A549 (cell line): ENCODE data around the gene ZNF10. TPM values are rescaled to one million over a fixed set of nuclear protein-coding genes. Genes with fewer than 3 reads are reported as not detected.

Experiments
- ATAC-seq, 2 experiments: fragments of 200-7000 bp in 1 of 2; fragments of >200 bp in 1 of 2; cut with Nextera tagmentation in 1 of 2; cut with Tn5 transposase in 1 of 2; 3 replicates each; pipeline versions ENCODE4 v1.8.0 to v1.9.1; 2018 to 2020; ENCODE audit warnings: mild to moderate bottlenecking in 1 of 2, moderate library complexity in 1 of 2
- CTCF ChIA-PET: fragments of 300-600 bp; sonication (Branson Sonifier 250); formaldehyde crosslinking; extraction: SDS; loops from one replicate; lab custom pipeline; 2021; ENCODE audit warnings: antibody characterized with exemption, inconsistent platforms; lab: Yijun Ruan, JAX
- POLR2A ChIA-PET: fragments of 350-600 bp; formaldehyde crosslinking; extraction: SDS; loops from one replicate; lab custom pipeline; 2021; ENCODE audit warnings: antibody characterized with exemption, inconsistent platforms; lab: Yijun Ruan, JAX
- DNase-seq, 2 experiments: peaks; one replicate each; pipeline versions ENCODE4 v3.0.0 to v3.0.0-alpha.2; 2011 to 2016; ENCODE audit warnings: low read depth in 1 of 2, low spot score in 1 of 2
- FAIRE-seq: peaks from 2 replicates; lab custom pipeline; 2011; peaks lifted over from hg19 to GRCh38; lab: Jason Lieb, UNC
- H3K27ac ChIP-seq, 2 experiments: fragments of >200 bp; sonication (Bioruptor Twin); formaldehyde crosslinking; 3 replicates each; pipeline ENCODE4 v1.5.1; 2016 to 2017
- H3K4me1 ChIP-seq: fragments of >200 bp; sonication (Bioruptor Twin); formaldehyde crosslinking; 3 replicates; pipeline ENCODE4 v1.6.1; 2016
- H3K4me2 ChIP-seq: fragments of >200 bp; sonication (Bioruptor Twin); formaldehyde crosslinking; 3 replicates; pipeline ENCODE4 v1.6.1; 2016
- H3K4me3 ChIP-seq: fragments of >200 bp; sonication (Bioruptor Twin); formaldehyde crosslinking; 3 replicates; pipeline ENCODE4 v1.5.1; 2016
- H3K9me3 ChIP-seq: fragments of >200 bp; sonication (Bioruptor Twin); formaldehyde crosslinking; 3 replicates; pipeline ENCODE4 v1.6.1; 2016
- BHLHE40 ChIP-seq: IDR thresholded peaks from 2 replicates; pipeline ENCODE4 v1.6.1; 2012; ENCODE audit warnings: low read depth, low read length, inconsistent platforms
- CBX2 ChIP-seq: fragments of 200-600 bp; sonication (generic); IDR thresholded peaks from 2 replicates; pipeline ENCODE4 v1.6.1; 2016; ENCODE audit warnings: low read depth, mild to moderate bottlenecking, borderline replicate concordance
- CHD4 ChIP-seq: fragments of 200-600 bp; sonication (generic); IDR thresholded peaks from 2 replicates; pipeline ENCODE4 v1.6.1; 2016; ENCODE audit warnings: antibody characterized with exemption, mild to moderate bottlenecking, borderline replicate concordance
- E2F6 ChIP-seq: IDR thresholded peaks from 2 replicates; pipeline ENCODE4 v1.6.1; 2012; ENCODE audit warnings: low read depth, borderline replicate concordance
- FOSL2 ChIP-seq, 2 experiments: fragments of 450-650 bp in 1 of 2; fragments of >200 bp in 1 of 2; sonication (Bioruptor Twin) in 1 of 2; formaldehyde crosslinking; IDR thresholded peaks; 2 replicates each; pipeline versions ENCODE4 v1.5.0 to v1.6.1; 2016 to 2020; ENCODE audit warnings: mild to moderate bottlenecking in 1 of 2, moderate library complexity in 1 of 2
- HEYL ChIP-seq: fragments of 250-450 bp; sonication (Bioruptor Pico); IDR thresholded peaks from 2 replicates; pipeline ENCODE4 v1.8.0; 2021; ENCODE audit warnings: mild to moderate bottlenecking, moderate library complexity
- HOXA7 ChIP-seq: fragments of 250-450 bp; sonication (Bioruptor Pico); IDR thresholded peaks from 2 replicates; pipeline ENCODE4 v1.5.0; 2020; ENCODE audit warnings: mild to moderate bottlenecking, moderate library complexity
- HOXB13 ChIP-seq: fragments of 250-450 bp; sonication (Bioruptor Pico); IDR thresholded peaks from 2 replicates; pipeline ENCODE4 v1.5.0; 2020; ENCODE audit warnings: low read depth, mild to moderate bottlenecking, moderate library complexity
- HOXB5 ChIP-seq: fragments of 250-450 bp; sonication (Bioruptor Pico); IDR thresholded peaks from 2 replicates; pipeline ENCODE4 v1.5.0; 2020; ENCODE audit warnings: mild to moderate bottlenecking, moderate library complexity
- JUN ChIP-seq, 2 experiments: fragments of >200 bp; sonication (Bioruptor Twin); formaldehyde crosslinking; IDR thresholded peaks; 2 replicates in 1 of 2; 3 replicates in 1 of 2; pipeline ENCODE4 v1.6.1; 2016 to 2017
- KDM1A ChIP-seq: fragments of 200-600 bp; sonication (generic); IDR thresholded peaks from 2 replicates; pipeline ENCODE4 v1.6.1; 2016; ENCODE audit warnings: low read depth, mild to moderate bottlenecking
- KDM5A ChIP-seq: fragments of 200-600 bp; sonication (generic); IDR thresholded peaks from 2 replicates; pipeline ENCODE4 v1.6.1; 2016; ENCODE audit warnings: antibody characterized with exemption, mild to moderate bottlenecking
- MAFK ChIP-seq: fragments of 450-650 bp; IDR thresholded peaks from 2 replicates; pipeline ENCODE4 v1.6.1; 2014; ENCODE audit not compliant: partially characterized antibody
- MAX ChIP-seq: IDR thresholded peaks from 2 replicates; pipeline ENCODE4 v1.6.1; 2012
- MAZ ChIP-seq: fragments of 150-350 bp; IDR thresholded peaks from 2 replicates; pipeline ENCODE4 v1.6.1; 2014; ENCODE audit warnings: antibody characterized with exemption, low read depth, low read length, borderline replicate concordance
- NFE2L2 ChIP-seq: fragments of 150-350 bp; conservative IDR thresholded peaks from 2 replicates; pipeline ENCODE4 v1.6.1; 2014; ENCODE audit warnings: low read length
- NPAS2 ChIP-seq: fragments of 250-450 bp; sonication (Bioruptor Pico); IDR thresholded peaks from 2 replicates; pipeline ENCODE4 v1.8.0; 2022; ENCODE audit warnings: mild to moderate bottlenecking, moderate library complexity, borderline replicate concordance
- PHF8 ChIP-seq: fragments of 200-600 bp; sonication (generic); IDR thresholded peaks from 2 replicates; pipeline ENCODE4 v1.6.1; 2016; ENCODE audit warnings: low read depth, mild to moderate bottlenecking, antibody characterized with exemption, moderate library complexity, borderline replicate concordance
- RARB ChIP-seq: fragments of 250-450 bp; sonication (Bioruptor Pico); IDR thresholded peaks from 2 replicates; pipeline ENCODE4 v1.8.0; 2021; ENCODE audit warnings: mild to moderate bottlenecking, moderate library complexity
- RNF2 ChIP-seq: fragments of 200-600 bp; sonication (generic); IDR thresholded peaks from 2 replicates; pipeline ENCODE4 v1.6.1; 2016; ENCODE audit warnings: low read depth, mild to moderate bottlenecking, antibody characterized with exemption, moderate library complexity, borderline replicate concordance
- SMC3 ChIP-seq: fragments of >200 bp; sonication (Bioruptor Twin); formaldehyde crosslinking; IDR thresholded peaks from 3 replicates; pipeline ENCODE4 v1.6.1; 2018; ENCODE audit warnings: inconsistent platforms
- SREBF2 ChIP-seq: fragments of 450-650 bp; IDR thresholded peaks from 2 replicates; pipeline ENCODE4 v1.6.1; 2014; ENCODE audit warnings: mild to moderate bottlenecking, moderate library complexity
- ZC3H11A ChIP-seq: fragments of 450-650 bp; IDR thresholded peaks from 2 replicates; pipeline ENCODE4 v1.6.1; 2014; ENCODE audit warnings: antibody characterized with exemption, mild to moderate bottlenecking
- ZSCAN20 ChIP-seq: fragments of 250-450 bp; sonication (Bioruptor Pico); IDR thresholded peaks from 2 replicates; pipeline ENCODE4 v1.8.0; 2022; ENCODE audit warnings: mild to moderate bottlenecking, moderate library complexity
- WGBS: methylation state at CpG from one replicate; pipeline ENCODE4 v1.1.6; 2017; ENCODE audit errors: missing lambda C conversion rate; 5-methylcytosine and 5-hydroxymethylcytosine counted together
- polyA plus RNA-seq, 4 experiments: library from polyadenylated mRNA; depleted of rRNA in 3 of 4; stranded (reverse); fragments of >200 nt; fragmentation: RNase III in 1 of 4; extraction: RNeasy Plus Mini Kit Qiagen cat#74134 plus additional on column Dnase treatment in 1 of 4; gene quantifications; 2 replicates in 3 of 4; 3 replicates in 1 of 4; pipeline ENCODE4 v1.2.3, GENCODE V29; 2011 to 2017
- TF ChIP-seq, protein P1 (sequence below): fragments of >200 bp; sonication (Bioruptor Twin); formaldehyde crosslinking; IDR thresholded peaks from 3 replicates; pipeline ENCODE4 v1.5.1; 2016

Gene ZNF10
- polyA plus RNA-seq, 2 of the 4 experiments (the other 2 are of a cell fraction), result 2.0 to 4.1 TPM

GRCh38 chr12:133165776-133166175 is 35.3 kb downstream of the ZNF10 start:
- TF ChIP-seq MAX (no peak), CBX2 (no peak), MAFK (no peak), RARB (no peak), NPAS2 (CRISPR knock-in tag) (no peak), RNF2 (no peak)
- TF ChIP-seq, all 56 proteins: peak for 0
- CTCF ChIA-PET, result no interaction called here
- POLR2A ChIA-PET, result no interaction called here
- H3K9me3 ChIP-seq, result peaks cover 73% of the 10 kb centered on the region
- no peak overlapping the region for H3K4me2 ChIP-seq
- H3K4me3 ChIP-seq, result no peak overlapping the region
- 11% methylated on average over 3 of the region's 3 CpGs for WGBS
- no peak overlapping the region for H3K27ac ChIP-seq
- DNase-seq (no peak), FAIRE-seq (no peak), ATAC-seq (no peak)
- H3K4me1 ChIP-seq, result no peaks in the 10 kb centered on the region

GRCh38 chr12:133172491-133172890 is 42.1 kb downstream of the ZNF10 start:
- DNase-seq (no peak), FAIRE-seq (no peak), ATAC-seq (no peak)
- ChIA-PET POLR2A (no interaction called here), CTCF (interaction anchor here (0.5 to 0.9 kb wide), 4 partner anchors 21 to 80 kb away, joined by 3 read pairs; no protein-coding TSS in a partner anchor)
- peaks cover 72% of the 10 kb centered on the region for H3K9me3 ChIP-seq
- H3K4me2 ChIP-seq, result no peak overlapping the region
- H3K4me1 ChIP-seq, result no peaks in the 10 kb centered on the region
- WGBS, result 0% methylated on average over 1 of the region's 1 CpG
- TF ChIP-seq SREBF2, result no peak
- no peak for TF ChIP-seq KDM5A
- TF ChIP-seq NFE2L2, result no peak
- no peak for TF ChIP-seq ZC3H11A
- no peak for TF ChIP-seq SMC3
- TF ChIP-seq HOXB5 (CRISPR knock-in tag), result no peak
- no peak for TF ChIP-seq MAZ
- TF ChIP-seq KDM1A, result no peak
- no peak for TF ChIP-seq E2F6
- no peak for TF ChIP-seq HOXB13 (CRISPR knock-in tag)
- TF ChIP-seq PHF8, result no peak
- no peak for TF ChIP-seq RARB
- no peak for TF ChIP-seq FOSL2 (IDR thresholded peaks at IDR 0.05)
- TF ChIP-seq FOSL2 (CRISPR knock-in tag; IDR thresholded peaks at IDR 0.05), result no peak
- TF ChIP-seq CHD4, result no peak
- no peak for TF ChIP-seq BHLHE40
- TF ChIP-seq, protein P1, sequence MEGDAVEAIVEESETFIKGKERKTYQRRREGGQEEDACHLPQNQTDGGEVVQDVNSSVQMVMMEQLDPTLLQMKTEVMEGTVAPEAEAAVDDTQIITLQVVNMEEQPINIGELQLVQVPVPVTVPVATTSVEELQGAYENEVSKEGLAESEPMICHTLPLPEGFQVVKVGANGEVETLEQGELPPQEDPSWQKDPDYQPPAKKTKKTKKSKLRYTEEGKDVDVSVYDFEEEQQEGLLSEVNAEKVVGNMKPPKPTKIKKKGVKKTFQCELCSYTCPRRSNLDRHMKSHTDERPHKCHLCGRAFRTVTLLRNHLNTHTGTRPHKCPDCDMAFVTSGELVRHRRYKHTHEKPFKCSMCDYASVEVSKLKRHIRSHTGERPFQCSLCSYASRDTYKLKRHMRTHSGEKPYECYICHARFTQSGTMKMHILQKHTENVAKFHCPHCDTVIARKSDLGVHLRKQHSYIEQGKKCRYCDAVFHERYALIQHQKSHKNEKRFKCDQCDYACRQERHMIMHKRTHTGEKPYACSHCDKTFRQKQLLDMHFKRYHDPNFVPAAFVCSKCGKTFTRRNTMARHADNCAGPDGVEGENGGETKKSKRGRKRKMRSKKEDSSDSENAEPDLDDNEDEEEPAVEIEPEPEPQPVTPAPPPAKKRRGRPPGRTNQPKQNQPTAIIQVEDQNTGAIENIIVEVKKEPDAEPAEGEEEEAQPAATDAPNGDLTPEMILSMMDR, result no peak
- TF ChIP-seq JUN (IDR thresholded peaks at IDR 0.05), result no peak
- no peak for TF ChIP-seq HEYL
- TF ChIP-seq ZSCAN20 (CRISPR knock-in tag), result no peak
- no peak for TF ChIP-seq HOXA7 (CRISPR knock-in tag)
- H3K4me3 ChIP-seq, result no peak overlapping the region
- no peak overlapping the region for H3K27ac ChIP-seq
